Measurements from ENCODE around the gene CCDC175.

DNA sequence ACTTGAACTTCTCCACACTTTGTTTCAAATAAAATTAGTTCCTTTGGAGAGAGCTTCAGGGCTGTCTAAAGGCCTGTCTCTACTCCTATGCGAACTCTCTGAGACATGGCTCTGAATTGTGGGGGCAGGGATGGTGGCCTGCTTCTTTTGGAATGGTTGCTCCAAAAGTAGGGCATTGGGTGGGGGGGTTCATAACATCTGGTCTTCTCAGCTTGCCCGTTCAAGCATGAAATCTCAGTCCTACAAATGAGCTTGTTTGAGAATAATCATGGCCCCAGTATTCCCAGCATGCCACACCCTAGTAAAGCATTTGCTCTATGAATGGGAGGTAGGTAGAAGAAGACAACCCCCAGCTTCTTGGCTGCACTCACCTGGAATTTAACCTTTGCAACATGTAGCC lies 118.1 kb downstream of the CCDC175 start:
- TF ChIP-seq, protein P1, sequence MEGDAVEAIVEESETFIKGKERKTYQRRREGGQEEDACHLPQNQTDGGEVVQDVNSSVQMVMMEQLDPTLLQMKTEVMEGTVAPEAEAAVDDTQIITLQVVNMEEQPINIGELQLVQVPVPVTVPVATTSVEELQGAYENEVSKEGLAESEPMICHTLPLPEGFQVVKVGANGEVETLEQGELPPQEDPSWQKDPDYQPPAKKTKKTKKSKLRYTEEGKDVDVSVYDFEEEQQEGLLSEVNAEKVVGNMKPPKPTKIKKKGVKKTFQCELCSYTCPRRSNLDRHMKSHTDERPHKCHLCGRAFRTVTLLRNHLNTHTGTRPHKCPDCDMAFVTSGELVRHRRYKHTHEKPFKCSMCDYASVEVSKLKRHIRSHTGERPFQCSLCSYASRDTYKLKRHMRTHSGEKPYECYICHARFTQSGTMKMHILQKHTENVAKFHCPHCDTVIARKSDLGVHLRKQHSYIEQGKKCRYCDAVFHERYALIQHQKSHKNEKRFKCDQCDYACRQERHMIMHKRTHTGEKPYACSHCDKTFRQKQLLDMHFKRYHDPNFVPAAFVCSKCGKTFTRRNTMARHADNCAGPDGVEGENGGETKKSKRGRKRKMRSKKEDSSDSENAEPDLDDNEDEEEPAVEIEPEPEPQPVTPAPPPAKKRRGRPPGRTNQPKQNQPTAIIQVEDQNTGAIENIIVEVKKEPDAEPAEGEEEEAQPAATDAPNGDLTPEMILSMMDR (IDR thresholded peaks at IDR 0.05) = no peak
- TF ChIP-seq POLR2A (IDR thresholded peaks at IDR 0.05) = no peak

All from uterus (tissue), 2 donors.